GM21723 (cell line): ENCODE results near the gene C1orf74.

Experiments
- ATAC-seq: cut with Tn5 transposase; IDR thresholded peaks from one replicate; pipeline ENCODE4 v1.9.1; 2021; ENCODE audit warnings: mild to moderate bottlenecking, moderate library complexity; ENCODE audit not compliant: unreplicated experiment

The C1orf74 gene

GRCh38 chr1:209772126-209772525 lies 12.2 kb downstream of the C1orf74 start:
- ATAC-seq, result no peak

- ATAC-seq, result no peak
These were observed 13.5 kb downstream of the C1orf74 start for GRCh38 chr1:209770636-209771415.

- no peak for ATAC-seq
These were observed 14.4 kb downstream of the C1orf74 start for GRCh38 chr1:209769971-209770370.

GRCh38 chr1:209769171-209769904 lies 15.0 kb downstream of the C1orf74 start:
- peak; percentile 87 for ATAC-seq

- ATAC-seq, result peak; percentile 87
These were observed 16.0 kb downstream of the C1orf74 start for GRCh38 chr1:209768354-209768774.

GRCh38 chr1:209767706-209768105 lies 16.7 kb downstream of the C1orf74 start:
- ATAC-seq, result no peak

- ATAC-seq, result no peak
These were observed 17.3 kb downstream of the C1orf74 start for GRCh38 chr1:209767096-209767495.

GRCh38 chr1:209766051-209766450 lies 18.3 kb downstream of the C1orf74 start:
- no peak for ATAC-seq

- no peak for ATAC-seq
These were observed 23.2 kb downstream of the C1orf74 start for GRCh38 chr1:209761011-209761635.

- no peak for ATAC-seq
These were observed 24.5 kb downstream of the C1orf74 start for GRCh38 chr1:209759829-209760359.

GRCh38 chr1:209758400-209758799 lies 26.0 kb downstream of the C1orf74 start:
- ATAC-seq, result no peak

- peak; percentile 36 for ATAC-seq
These were observed 27.5 kb downstream of the C1orf74 start for GRCh38 chr1:209756615-209757445.

GRCh38 chr1:209755926-209756614 lies 28.3 kb downstream of the C1orf74 start, which contains the start of gene TRAF3IP3:
Gene TRAF3IP3 (plus strand): TSS chr1:209756053. CDS start chr1:209760040, 3,987 bp downstream.
- ATAC-seq, result peak; percentile 79

GRCh38 chr1:209755256-209755655 lies 29.1 kb downstream of the C1orf74 start:
- ATAC-seq, result no peak

GRCh38 chr1:209752890-209753289 lies 31.5 kb downstream of the C1orf74 start:
- ATAC-seq, result no peak

- peak; percentile 53 for ATAC-seq
These were observed 32.6 kb downstream of the C1orf74 start for GRCh38 chr1:209751627-209752231.

GRCh38 chr1:209749670-209750323 lies 34.6 kb downstream of the C1orf74 start:
- no peak for ATAC-seq

- ATAC-seq, result no peak
These were observed 35.2 kb downstream of the C1orf74 start for GRCh38 chr1:209749205-209749604.

- ATAC-seq, result no peak
These were observed 35.7 kb downstream of the C1orf74 start for GRCh38 chr1:209748620-209749019.
